CD4-positive, alpha-beta T cell (primary cell): ENCODE results near the gene SNAPIN. TPM values are rescaled to one million over a fixed set of nuclear protein-coding genes. Genes with fewer than 3 reads are reported as not detected.
A peak's percentile ranks its signal among the peaks of the same experiment; 100 is the strongest.

Source experiments
- ATAC-seq: fragments of 200-7000 bp; cut with Tn5 transposase; one replicate; pipeline ENCODE4 v1.10.0; 2022; ENCODE audit warnings: mild to moderate bottlenecking; ENCODE audit not compliant: poor library complexity
- CTCF ChIA-PET: fragments of 350-600 bp; sonication (Branson Sonifier 250); formaldehyde crosslinking; loops from one replicate; lab custom pipeline; 2021; ENCODE audit warnings: antibody characterized with exemption, inconsistent platforms; lab: Charles Lee
- POLR2A ChIA-PET: fragments of 350-600 bp; sonication (Branson Sonifier 250); formaldehyde crosslinking; loops from one replicate; lab custom pipeline; 2021; ENCODE audit warnings: antibody characterized with exemption, inconsistent platforms; lab: Charles Lee
- DNase-seq, 14 experiments: peaks; one replicate each; pipeline ENCODE4 v3.0.0-alpha.2; 2013 to 2020; ENCODE audit warnings: mixed read lengths in 2 of 14
- H3K27ac ChIP-seq, 2 donors: one replicate each; pipeline versions ENCODE4 v1.5.1 to v1.7.0; 2013; ENCODE audit warnings: low read length in 2 of 2, low read depth in 1 of 2, mild to moderate bottlenecking in 1 of 2
- H3K27me3 ChIP-seq, 2 experiments: 1 replicate in 1 of 2; 2 replicates in 1 of 2; pipeline versions ENCODE4 v1.6.1 to v1.7.0; 2013; ENCODE audit warnings: low read length in 2 of 2, control low read depth in 1 of 2, mild to moderate bottlenecking in 1 of 2, moderate library complexity in 1 of 2; ENCODE audit not compliant: insufficient read depth in 2 of 2, control insufficient read depth in 1 of 2
- H3K36me3 ChIP-seq: one replicate; pipeline ENCODE4 v1.6.1; 2013; ENCODE audit warnings: low read length, control low read depth; ENCODE audit not compliant: insufficient read depth
- H3K4me1 ChIP-seq: one replicate; pipeline ENCODE4 v1.6.1; 2013; ENCODE audit warnings: low read length, control low read depth; ENCODE audit not compliant: insufficient read depth
- H3K4me3 ChIP-seq: one replicate; pipeline ENCODE4 v1.5.1; 2013; ENCODE audit warnings: mild to moderate bottlenecking, low read length, moderate library complexity
- H3K9me3 ChIP-seq, 2 experiments: 1 replicate in 1 of 2; 2 replicates in 1 of 2; pipeline versions ENCODE4 v1.6.1 to v1.7.0; 2013; ENCODE audit warnings: low read length in 2 of 2, mild to moderate bottlenecking in 2 of 2, control low read depth in 1 of 2, moderate library complexity in 1 of 2; ENCODE audit not compliant: control insufficient read depth in 1 of 2, insufficient read depth in 1 of 2
- H3K27ac Mint-ChIP-seq: one replicate; pipeline ENCODE4 v1.8.0; 2020; ENCODE audit warnings: mixed read lengths
- H3K27me3 Mint-ChIP-seq: one replicate; pipeline ENCODE4 v1.8.0; 2021; ENCODE audit warnings: mixed read lengths
- H3K36me3 Mint-ChIP-seq: one replicate; pipeline ENCODE4 v1.8.0; 2021; ENCODE audit warnings: low read depth, mixed read lengths
- H3K4me1 Mint-ChIP-seq: one replicate; pipeline ENCODE4 v1.8.0; 2021; ENCODE audit warnings: low read depth, mixed read lengths
- H3K4me3 Mint-ChIP-seq: one replicate; pipeline ENCODE4 v1.8.0; 2020; ENCODE audit warnings: mild to moderate bottlenecking, mixed read lengths
- H3K9me3 Mint-ChIP-seq: one replicate; pipeline ENCODE4 v1.8.0; 2020; ENCODE audit warnings: mixed read lengths
- intact Hi-C, 2 experiments: fragments of 100-400 bp; cut with DNase I in 1 of 2; cut with micrococcal nuclease in 1 of 2; formaldehyde crosslinking; loops; one replicate each; pipeline versions ENCODE4 v1.15.1 to v1.9.0; 2023 to 2025; cut with DNase I, micrococcal nuclease
- total RNA-seq, 174 experiments: library from RNA in 2 of 174; stranded (reverse) in 2 of 174; gene quantifications; one replicate each; pipeline ENCODE4 v1.2.3 and lab custom pipeline; 2021 to 2026
- TF ChIP-seq, protein P1 (sequence below): fragments of 200-600 bp; IDR thresholded peaks from one replicate; pipeline ENCODE4 v1.8.0; 2022; ENCODE audit warnings: antibody characterized with exemption, mild to moderate bottlenecking

The SNAPIN gene
- total RNA-seq, 2 experiments from 2014 or later: 7.2 to 7.3 TPM

DNA sequence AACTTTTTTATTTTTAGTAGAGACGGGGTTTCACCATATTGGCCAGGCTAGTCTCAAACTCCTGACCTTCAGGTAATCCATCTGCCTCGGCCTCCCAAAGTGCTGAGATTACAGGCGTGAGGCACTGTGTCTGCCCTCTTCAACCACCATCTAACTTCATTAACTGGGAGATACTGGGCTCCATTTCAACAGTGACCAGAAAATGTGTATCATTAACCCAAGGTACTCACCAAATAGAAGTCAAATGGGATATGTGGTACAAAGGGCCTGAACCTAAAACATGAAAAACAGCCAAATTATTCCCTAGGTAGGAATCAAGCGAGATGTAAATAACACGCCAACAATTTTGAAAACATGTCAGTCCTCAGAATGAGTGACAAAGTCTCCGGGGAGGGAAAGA, 11.1 kb downstream of the SNAPIN start:
- H3K27ac ChIP-seq: peak overlapping the region in 1 of 2 donors; percentile 91

GRCh38 chr1:153670257-153670858, 11.9 kb downstream of the SNAPIN start:
- peak in 3 of 14 experiments; percentile 18 to 42 (median 33) for DNase-seq
- H3K4me3 ChIP-seq: peak overlapping the region; percentile 84
- H3K4me3 Mint-ChIP-seq: no peak overlapping the region

More for the DNA sequence above, 11.1 kb downstream of the SNAPIN start:
- Mint-ChIP-seq H3K27me3 (no peaks in the 10 kb centered on the region), H3K4me1 (peaks cover 25% of the 10 kb centered on the region), H3K36me3 (peaks cover 41% of the 10 kb centered on the region), H3K27ac (no peak overlapping the region), H3K4me3 (no peak overlapping the region), H3K9me3 (no peaks in the 10 kb centered on the region)
- DNase-seq: no peak
- ChIA-PET CTCF (no interaction called here), POLR2A (interaction anchor here (0.9 to 1.7 kb wide), 2 partner anchors 11 to 36 kb away, joined by 3 to 4 read pairs; partner anchors contain the start of genes CHTOP and SNAPIN)
- TF ChIP-seq, protein P1, sequence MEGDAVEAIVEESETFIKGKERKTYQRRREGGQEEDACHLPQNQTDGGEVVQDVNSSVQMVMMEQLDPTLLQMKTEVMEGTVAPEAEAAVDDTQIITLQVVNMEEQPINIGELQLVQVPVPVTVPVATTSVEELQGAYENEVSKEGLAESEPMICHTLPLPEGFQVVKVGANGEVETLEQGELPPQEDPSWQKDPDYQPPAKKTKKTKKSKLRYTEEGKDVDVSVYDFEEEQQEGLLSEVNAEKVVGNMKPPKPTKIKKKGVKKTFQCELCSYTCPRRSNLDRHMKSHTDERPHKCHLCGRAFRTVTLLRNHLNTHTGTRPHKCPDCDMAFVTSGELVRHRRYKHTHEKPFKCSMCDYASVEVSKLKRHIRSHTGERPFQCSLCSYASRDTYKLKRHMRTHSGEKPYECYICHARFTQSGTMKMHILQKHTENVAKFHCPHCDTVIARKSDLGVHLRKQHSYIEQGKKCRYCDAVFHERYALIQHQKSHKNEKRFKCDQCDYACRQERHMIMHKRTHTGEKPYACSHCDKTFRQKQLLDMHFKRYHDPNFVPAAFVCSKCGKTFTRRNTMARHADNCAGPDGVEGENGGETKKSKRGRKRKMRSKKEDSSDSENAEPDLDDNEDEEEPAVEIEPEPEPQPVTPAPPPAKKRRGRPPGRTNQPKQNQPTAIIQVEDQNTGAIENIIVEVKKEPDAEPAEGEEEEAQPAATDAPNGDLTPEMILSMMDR: no peak
- H3K36me3 ChIP-seq: peaks cover 53% of the 10 kb centered on the region
- ATAC-seq: no peak
- intact Hi-C loops: loop anchor here (1.0 to 10.0 kb wide), 7 partner anchors 10 to 323 kb away; partner anchors contain the start of genes CHTOP (in 2 of the 2), RPS27 (in 2 of the 2), GATAD2B (in 1 of the 2) and S100A6 (in 1 of the 2)
- no peaks in the 10 kb centered on the region for H3K9me3 ChIP-seq
- peak overlapping the region; percentile 84 for H3K4me3 ChIP-seq
- peaks cover 36% of the 10 kb centered on the region for H3K4me1 ChIP-seq
- no peaks in the 10 kb centered on the region for H3K27me3 ChIP-seq

More at GRCh38 chr1:153670257-153670858, 11.9 kb downstream of the SNAPIN start:
- no peaks in the 10 kb centered on the region for H3K27me3 ChIP-seq
- ChIA-PET CTCF (no interaction called here), POLR2A (interaction anchor here (1.3 to 2.9 kb wide), 7 partner anchors 12 to 320 kb away, joined by 3 to 35 read pairs (median 16); partner anchors contain the start of genes CHTOP, INTS3, RPS27 and S100A5)
- peak; percentile 0 for ATAC-seq
- Mint-ChIP-seq H3K27ac (no peak overlapping the region), H3K36me3 (peaks cover 33% of the 10 kb centered on the region), H3K9me3 (no peaks in the 10 kb centered on the region), H3K4me1 (peaks cover 25% of the 10 kb centered on the region), H3K27me3 (no peaks in the 10 kb centered on the region)
- TF ChIP-seq, protein P1: no peak
- intact Hi-C loops: loop anchor here (2.0 to 10.0 kb wide), 6 partner anchors 36 to 322 kb away; partner anchors contain the start of genes CHTOP (in 2 of the 2), RPS27 (in 2 of the 2), GATAD2B (in 1 of the 2) and S100A6 (in 1 of the 2)
- H3K4me1 ChIP-seq: peaks cover 36% of the 10 kb centered on the region
- peaks cover 46% of the 10 kb centered on the region for H3K36me3 ChIP-seq
- H3K9me3 ChIP-seq: no peaks in the 10 kb centered on the region
- H3K27ac ChIP-seq: peak overlapping the region; percentile 89 to 91
